GM12878 (cell line): ENCODE data around the gene LRRC63.

Experiments
- CTCF ChIP-seq, 3 experiments: IDR thresholded peaks in 2 of 3; conservative IDR thresholded peaks in 1 of 3; 2 replicates each; pipeline ENCODE4 v1.5.1; 2011; ENCODE audit warnings: low read depth in 3 of 3, low read length in 3 of 3, mild to moderate bottlenecking in 3 of 3, control low read depth in 2 of 3, moderate library complexity in 2 of 3, inconsistent platforms in 1 of 3, mixed read lengths in 1 of 3; ENCODE audit not compliant: control insufficient read depth in 2 of 3, insufficient read depth in 1 of 3; ENCODE audit errors: extremely low read depth in 1 of 3
- E4F1 ChIP-seq: fragments of 450-650 bp; IDR thresholded peaks from 2 replicates; pipeline ENCODE4 v1.6.1; 2018; ENCODE audit warnings: borderline replicate concordance, mild to moderate bottlenecking; ENCODE audit not compliant: partially characterized antibody
- EP300 ChIP-seq, 2 experiments: fragments of 150-350 bp in 1 of 2; IDR thresholded peaks; 2 replicates each; pipeline ENCODE4 v1.6.1; 2011 to 2012; ENCODE audit warnings: low read depth in 2 of 2, low read length in 2 of 2, borderline replicate concordance in 1 of 2, improper control_type of control experiment in 1 of 2, inconsistent platforms in 1 of 2; ENCODE audit not compliant: control insufficient read depth in 1 of 2
- HDAC6 ChIP-seq: fragments of 200-600 bp; sonication (generic); IDR thresholded peaks from one replicate; pipeline ENCODE4 v1.8.0; 2017; ENCODE audit warnings: antibody characterized with exemption; ENCODE audit not compliant: unreplicated experiment
- IKZF1 ChIP-seq: fragments of 450-650 bp; conservative IDR thresholded peaks from 2 replicates; pipeline ENCODE4 v1.6.1; 2017; ENCODE audit warnings: antibody characterized with exemption, mild to moderate bottlenecking
- MXI1 ChIP-seq: fragments of 150-350 bp; IDR thresholded peaks from 2 replicates; pipeline ENCODE4 v1.6.1; 2011; ENCODE audit warnings: low read depth, mild to moderate bottlenecking, inconsistent platforms, low read length, improper control_type of control experiment
- PAX5 ChIP-seq: IDR thresholded peaks from 2 replicates; pipeline ENCODE4 v1.6.1; 2011; ENCODE audit warnings: low read depth, low read length, borderline replicate concordance
- POLR2A ChIP-seq: IDR thresholded peaks from 2 replicates; pipeline ENCODE4 v1.6.1; 2011; ENCODE audit warnings: low read depth, mild to moderate bottlenecking, low read length
- POLR2AphosphoS5 ChIP-seq: IDR thresholded peaks from 2 replicates; pipeline ENCODE4 v1.6.1; 2011; ENCODE audit warnings: mild to moderate bottlenecking, low read length, inconsistent platforms
- RAD51 ChIP-seq: fragments of 450-650 bp; IDR thresholded peaks from 2 replicates; pipeline ENCODE4 v1.6.1; 2016; ENCODE audit warnings: moderate library complexity, mild to moderate bottlenecking, inconsistent platforms
- SREBF1 ChIP-seq: IDR thresholded peaks from 2 replicates; pipeline ENCODE4 v1.6.1; 2012; ENCODE audit warnings: mild to moderate bottlenecking, low read length

GRCh38 chr13:46311217-46311616, 99.5 kb downstream of the LRRC63 start:
- TF ChIP-seq IKZF1 (no peak), E4F1 (no peak), EP300 (IDR thresholded peaks at IDR 0.05; ENCODE audit: borderline replicate concordance in 1 of 2, control insufficient read depth in 1 of 2, low read depth in 2 of 2, low read length in 2 of 2) (no peak), CTCF (IDR thresholded peaks at IDR 0.05 in 2 of 3, conservative IDR thresholded peaks at IDR 0.05 in 1 of 3; ENCODE audit: control insufficient read depth in 2 of 3, extremely low read depth in 1 of 3, insufficient read depth in 1 of 3, low read depth in 3 of 3, low read length in 3 of 3) (no peak), POLR2A (no peak), MXI1 (no peak), POLR2AphosphoS5 (no peak), SREBF1 (no peak), RAD51 (no peak), PAX5 (no peak), HDAC6 (no peak)
